Hematopoietic multipotent progenitor cell treated with erythropoietin and hydrocortisone succinate and interleukin-3 and kit ligand, for 4 days (in vitro differentiated cells): ENCODE measurements around the gene RAI1.

ENCODE experiments used
- DNase-seq: peaks from one replicate; pipeline ENCODE4 v3.0.0-alpha.2; 2015

Gene RAI1

GRCh38 chr17:17849845-17850373 is 168.7 kb downstream of the RAI1 start:
- DNase-seq = peak; percentile 92

GRCh38 chr17:17851103-17852002 is 170.1 kb downstream of the RAI1 start:
- DNase-seq = no peak

DNA sequence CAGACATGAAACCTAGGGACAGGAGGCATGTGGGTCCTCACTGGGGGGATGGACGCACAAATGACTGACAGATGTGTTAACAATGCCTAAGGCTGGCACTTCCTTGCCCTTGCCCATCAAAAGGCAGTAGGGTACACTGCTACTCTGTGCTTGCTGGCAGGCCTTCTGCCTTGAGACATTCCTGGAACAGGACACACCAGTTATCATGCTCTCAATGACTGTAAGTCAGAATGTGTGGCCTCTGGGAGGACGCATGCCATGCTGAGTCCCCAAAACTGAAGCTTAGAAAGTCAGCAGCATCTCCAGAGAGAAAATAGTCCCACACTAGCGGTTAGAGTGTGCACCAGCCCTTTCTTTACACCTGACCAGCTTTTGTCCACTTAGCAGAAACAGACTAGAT is 171.7 kb downstream of the RAI1 start:
- no peak for DNase-seq

- DNase-seq = no peak
Measured at GRCh38 chr17:17853811-17854447, 172.7 kb downstream of the RAI1 start.

GRCh38 chr17:17855976-17856375 is 174.7 kb downstream of the RAI1 start:
- DNase-seq = no peak

GRCh38 chr17:17856386-17856785 is 175.1 kb downstream of the RAI1 start:
- no peak for DNase-seq

GRCh38 chr17:17857496-17857895 is 176.2 kb downstream of the RAI1 start:
- DNase-seq = no peak

- DNase-seq = peak; percentile 78
Measured at GRCh38 chr17:17859909-17860765, 178.9 kb downstream of the RAI1 start.

DNA sequence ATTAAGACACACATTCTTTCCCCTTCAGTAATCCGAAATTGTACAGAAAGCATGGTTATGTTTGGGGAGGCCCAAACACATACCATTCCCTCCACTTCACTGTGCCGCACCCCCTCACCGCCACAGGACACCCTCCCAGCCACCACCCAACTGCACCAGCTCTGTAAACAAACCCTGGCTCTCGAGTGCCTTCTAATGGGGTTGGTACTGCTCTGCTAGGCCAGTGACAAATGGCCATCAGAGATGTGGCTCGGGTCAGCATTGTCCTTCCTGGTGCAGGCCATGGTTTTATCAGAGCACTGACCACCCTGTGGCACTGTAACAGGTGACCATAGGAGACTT is 179.5 kb downstream of the RAI1 start:
- DNase-seq = no peak
